ENCODE measurements around the gene ZNF346.
A peak's percentile ranks its signal among the peaks of the same experiment; 100 is the strongest.
"Not testable (repeated sequence)": the region's sequence is repeated elsewhere in the genome, so short reads cannot be mapped to it uniquely, and the experiment has no call there.

Gene ZNF346

DNA sequence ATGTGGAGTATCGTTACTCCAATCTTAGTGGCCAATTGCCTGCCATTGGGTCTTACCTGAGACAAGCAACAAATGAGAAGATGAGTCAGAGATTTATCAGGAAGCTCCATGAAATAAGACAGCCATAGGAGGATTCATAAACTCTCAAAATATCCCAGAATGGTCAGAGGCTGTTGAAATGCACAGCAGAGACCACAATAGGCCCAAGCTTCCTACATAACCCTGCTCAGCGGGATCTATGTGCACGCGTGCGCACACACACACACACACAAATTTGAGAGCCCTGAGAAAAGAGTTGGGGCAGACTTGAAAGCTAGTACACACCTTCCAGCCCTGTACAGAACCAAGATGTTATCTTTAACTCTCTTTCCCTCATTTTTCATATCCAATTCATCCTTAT, 25.7 kb upstream of the ZNF346 start:
- Mint-ChIP-seq H3K4me1 (ENCODE audit: low read depth) (peaks cover 31% of the 10 kb centered on the region), H3K27ac (peak overlapping the region; percentile 62)
- DNase-seq (ENCODE audit: low spot score): no peak

GRCh38 chr5:176998828-176999227, 23.7 kb upstream of the ZNF346 start:
- H3K27ac Mint-ChIP-seq: no peak overlapping the region
- no peaks in the 10 kb centered on the region for H3K27me3 Mint-ChIP-seq (ENCODE audit: low read depth)
- peaks cover 31% of the 10 kb centered on the region for H3K36me3 Mint-ChIP-seq (ENCODE audit: low read depth)
- DNase-seq (ENCODE audit: low spot score): no peak
- peaks cover 5% of the 10 kb centered on the region for H3K9me3 Mint-ChIP-seq
- peaks cover 33% of the 10 kb centered on the region for H3K4me1 Mint-ChIP-seq (ENCODE audit: low read depth)
- no peak overlapping the region for H3K4me3 Mint-ChIP-seq

More for the DNA sequence above, 25.7 kb upstream of the ZNF346 start:
- H3K4me3 Mint-ChIP-seq: peak overlapping the region; percentile 22
- no peaks in the 10 kb centered on the region for H3K27me3 Mint-ChIP-seq (ENCODE audit: low read depth)
- peaks cover 32% of the 10 kb centered on the region for H3K36me3 Mint-ChIP-seq (ENCODE audit: low read depth)
- H3K9me3 Mint-ChIP-seq: peaks cover 5% of the 10 kb centered on the region

GRCh38 chr5:176999526-176999925, 23.0 kb upstream of the ZNF346 start:
- H3K9me3 Mint-ChIP-seq; DNase-seq (ENCODE audit: low spot score); H3K27me3 Mint-ChIP-seq (ENCODE audit: low read depth); H3K4me3 Mint-ChIP-seq; H3K27ac Mint-ChIP-seq: not testable (repeated sequence)
- Mint-ChIP-seq H3K4me1 (ENCODE audit: low read depth) (peaks cover 35% of the 10 kb centered on the region), H3K36me3 (ENCODE audit: low read depth) (peaks cover 25% of the 10 kb centered on the region)

DNA sequence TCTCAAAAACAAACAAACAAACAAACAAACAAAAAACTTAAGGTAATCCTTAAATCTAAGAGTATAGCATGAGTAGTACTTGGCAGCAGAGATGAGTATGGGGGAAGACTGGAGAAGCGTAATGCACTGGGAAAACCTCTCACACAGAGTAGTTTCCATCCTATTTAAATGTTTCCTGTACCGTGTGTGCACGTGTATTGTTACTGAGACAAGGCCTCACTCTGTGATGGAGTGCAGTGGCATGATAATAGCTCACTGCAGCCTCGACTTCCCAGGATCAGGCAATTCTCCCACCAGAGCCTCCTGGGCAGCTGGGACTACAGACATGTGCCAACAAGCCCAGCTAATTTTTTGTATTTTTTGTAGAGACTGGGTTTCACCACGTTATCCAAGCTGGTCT, 18.8 kb upstream of the ZNF346 start:
- Mint-ChIP-seq H3K36me3 (ENCODE audit: low read depth) (peaks cover 19% of the 10 kb centered on the region), H3K27ac (no peak overlapping the region), H3K9me3 (no peaks in the 10 kb centered on the region), H3K4me1 (ENCODE audit: low read depth) (peaks cover 18% of the 10 kb centered on the region), H3K27me3 (ENCODE audit: low read depth) (no peaks in the 10 kb centered on the region), H3K4me3 (no peak overlapping the region)
- no peak for DNase-seq (ENCODE audit: low spot score)

- Mint-ChIP-seq H3K27me3 (ENCODE audit: low read depth) (no peaks in the 10 kb centered on the region), H3K4me3 (peak overlapping the region; percentile 94), H3K36me3 (ENCODE audit: low read depth) (peaks cover 14% of the 10 kb centered on the region), H3K27ac (no peak overlapping the region), H3K9me3 (no peaks in the 10 kb centered on the region), H3K4me1 (ENCODE audit: low read depth) (peaks cover 15% of the 10 kb centered on the region)
- no peak for DNase-seq (ENCODE audit: low spot score)
Observed at GRCh38 chr5:177004961-177005360, 17.5 kb upstream of the ZNF346 start.

DNA sequence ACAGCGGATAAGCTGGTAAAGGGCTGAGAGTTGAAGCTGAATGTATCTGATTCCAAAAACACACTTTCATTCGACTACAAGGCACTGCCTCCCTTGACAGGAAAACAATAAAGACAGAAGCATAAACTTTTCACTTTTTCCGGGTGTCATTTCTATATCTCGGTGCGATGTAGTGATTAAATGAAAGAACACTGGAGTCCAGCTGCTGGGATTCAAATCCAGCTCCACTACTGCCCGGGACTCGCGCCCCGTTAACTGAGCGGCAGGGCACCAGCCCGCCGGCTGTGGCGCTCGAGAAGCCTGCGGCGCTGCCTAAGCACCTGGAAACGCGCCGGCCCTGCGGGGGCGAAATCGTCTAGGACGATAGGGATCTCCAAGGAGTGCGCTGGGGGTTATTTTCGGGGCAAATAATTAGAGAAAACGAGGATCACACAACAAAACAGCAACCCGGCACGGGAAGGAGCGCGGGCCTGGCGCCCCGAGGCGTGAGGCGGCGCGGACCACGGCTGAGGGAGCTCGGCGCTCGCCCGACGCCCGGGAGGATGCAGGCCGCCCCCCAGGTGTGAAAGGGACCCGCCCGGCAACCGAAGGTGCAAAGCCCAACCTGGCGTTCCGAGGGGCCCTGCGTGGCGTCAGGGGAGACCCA, 16.8 kb upstream of the ZNF346 start:
- no peaks in the 10 kb centered on the region for H3K9me3 Mint-ChIP-seq
- H3K4me1 Mint-ChIP-seq (ENCODE audit: low read depth): peaks cover 15% of the 10 kb centered on the region
- no peaks in the 10 kb centered on the region for H3K27me3 Mint-ChIP-seq (ENCODE audit: low read depth)
- peak; percentile 73 for DNase-seq (ENCODE audit: low spot score)
- peak overlapping the region; percentile 94 for H3K4me3 Mint-ChIP-seq
- H3K27ac Mint-ChIP-seq: peak overlapping the region; percentile 89
- H3K36me3 Mint-ChIP-seq (ENCODE audit: low read depth): peaks cover 9% of the 10 kb centered on the region

DNA sequence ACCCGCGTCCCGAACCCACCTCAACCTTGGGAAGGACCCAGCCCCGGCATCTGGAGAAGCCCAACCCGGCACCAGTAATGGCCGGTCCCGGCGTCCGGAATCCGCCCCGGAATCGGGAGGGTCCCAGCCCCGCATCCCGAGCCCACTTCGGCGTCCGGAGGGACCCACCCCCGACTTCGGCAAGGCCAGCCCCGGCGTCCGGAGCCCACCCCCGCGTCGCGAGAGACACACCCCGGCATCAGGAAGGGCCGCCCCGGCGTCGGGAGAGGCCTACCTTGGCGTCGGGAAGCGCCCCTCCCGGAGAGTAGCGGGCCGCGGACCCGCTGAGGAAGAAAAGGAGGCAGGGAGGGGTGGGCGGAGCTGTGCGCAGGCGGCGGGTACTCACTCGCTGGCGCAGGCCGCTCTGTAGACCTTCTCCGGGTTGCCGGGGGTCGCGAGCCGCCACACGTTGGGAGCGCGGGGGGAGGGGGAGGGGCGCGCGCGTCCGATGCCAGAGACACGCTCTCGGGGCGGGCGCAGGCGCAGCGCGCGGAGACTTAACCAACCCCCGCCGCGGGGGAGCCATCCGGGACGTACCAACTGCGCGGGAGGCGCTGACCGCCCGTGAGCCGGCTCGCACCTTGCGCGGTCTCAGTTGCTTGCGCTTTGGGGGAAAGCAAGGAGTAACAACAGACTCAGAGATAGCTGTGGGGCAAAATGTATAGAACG, 16.1 kb upstream of the ZNF346 start, which contains the start of gene UIMC1:
UIMC1 (minus strand) TSS at position 515 of the 708 bp plus-strand sequence. CDS start 24,164 bp downstream, outside the sequence.
- peak within 1 kb of the TSS; percentile 92 for H3K27ac Mint-ChIP-seq
- H3K36me3 Mint-ChIP-seq (ENCODE audit: low read depth): peaks cover 6% of the 10 kb centered on the region

DNA sequence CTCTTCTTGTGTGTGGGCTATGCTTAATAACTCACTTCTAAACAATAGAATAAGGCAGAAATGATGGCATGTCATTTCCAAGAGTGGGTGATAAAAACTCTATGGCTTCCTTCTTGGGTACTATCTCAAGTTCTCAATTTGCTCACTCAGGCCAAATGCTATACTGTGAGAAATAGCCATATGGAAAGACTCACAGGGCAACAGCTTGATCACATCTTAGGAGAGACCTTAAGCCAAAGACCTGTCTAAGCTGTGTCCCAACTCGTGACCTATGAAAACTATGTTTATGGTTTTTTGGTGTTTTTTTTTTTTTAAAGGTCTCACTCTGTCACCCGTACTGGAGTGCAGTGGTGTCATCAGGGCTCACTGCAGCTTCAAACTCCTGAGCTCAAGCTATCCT, 13.8 kb upstream of the ZNF346 start:
- no peak overlapping the region for H3K27ac Mint-ChIP-seq

More for the DNA sequence above, 16.1 kb upstream of the ZNF346 start, which contains the start of gene UIMC1:
- Mint-ChIP-seq H3K9me3 (no peaks in the 10 kb centered on the region), H3K4me1 (ENCODE audit: low read depth) (peaks cover 15% of the 10 kb centered on the region), H3K4me3 (peak within 1 kb of the TSS; percentile 94), H3K27me3 (ENCODE audit: low read depth) (no peaks in the 10 kb centered on the region)
- DNase-seq (ENCODE audit: low spot score): peak; percentile 92

GRCh38 chr5:177010153-177010552, 12.3 kb upstream of the ZNF346 start:
- H3K9me3 Mint-ChIP-seq: no peaks in the 10 kb centered on the region
- no peak overlapping the region for H3K27ac Mint-ChIP-seq
- no peak overlapping the region for H3K4me3 Mint-ChIP-seq
- H3K27me3 Mint-ChIP-seq (ENCODE audit: low read depth): no peaks in the 10 kb centered on the region
- DNase-seq (ENCODE audit: low spot score): no peak
- peaks cover 6% of the 10 kb centered on the region for H3K4me1 Mint-ChIP-seq (ENCODE audit: low read depth)
- peaks cover 6% of the 10 kb centered on the region for H3K36me3 Mint-ChIP-seq (ENCODE audit: low read depth)

More for the DNA sequence above, 13.8 kb upstream of the ZNF346 start:
- Mint-ChIP-seq H3K36me3 (ENCODE audit: low read depth) (peaks cover 6% of the 10 kb centered on the region), H3K4me1 (ENCODE audit: low read depth) (peaks cover 14% of the 10 kb centered on the region), H3K9me3 (no peaks in the 10 kb centered on the region), H3K4me3 (no peak overlapping the region), H3K27me3 (ENCODE audit: low read depth) (no peaks in the 10 kb centered on the region)
- DNase-seq (ENCODE audit: low spot score): no peak

- H3K4me1 Mint-ChIP-seq (ENCODE audit: low read depth): no peaks in the 10 kb centered on the region
Observed at GRCh38 chr5:177015156-177015555, 7.3 kb upstream of the ZNF346 start.

GRCh38 chr5:177018341-177018740, 4.2 kb upstream of the ZNF346 start:
- no peaks in the 10 kb centered on the region for H3K27me3 Mint-ChIP-seq (ENCODE audit: low read depth)
- DNase-seq (ENCODE audit: low spot score): no peak
- H3K36me3 Mint-ChIP-seq (ENCODE audit: low read depth): peaks cover 5% of the 10 kb centered on the region
- no peak overlapping the region for H3K27ac Mint-ChIP-seq
- no peaks in the 10 kb centered on the region for H3K9me3 Mint-ChIP-seq
- no peak overlapping the region for H3K4me3 Mint-ChIP-seq
- H3K4me1 Mint-ChIP-seq (ENCODE audit: low read depth): peaks cover 12% of the 10 kb centered on the region

More at GRCh38 chr5:177015156-177015555, 7.3 kb upstream of the ZNF346 start:
- Mint-ChIP-seq H3K9me3 (no peaks in the 10 kb centered on the region), H3K4me3 (no peak overlapping the region), H3K36me3 (ENCODE audit: low read depth) (no peaks in the 10 kb centered on the region), H3K27ac (no peak overlapping the region), H3K27me3 (ENCODE audit: low read depth) (no peaks in the 10 kb centered on the region)
- DNase-seq (ENCODE audit: low spot score): no peak

- Mint-ChIP-seq H3K4me3 (no peak overlapping the region), H3K9me3 (no peaks in the 10 kb centered on the region), H3K36me3 (ENCODE audit: low read depth) (peaks cover 9% of the 10 kb centered on the region), H3K4me1 (ENCODE audit: low read depth) (peaks cover 25% of the 10 kb centered on the region), H3K27ac (no peak overlapping the region), H3K27me3 (ENCODE audit: low read depth) (no peaks in the 10 kb centered on the region)
- DNase-seq (ENCODE audit: low spot score): no peak
Observed at GRCh38 chr5:177020033-177020432, 2.5 kb upstream of the ZNF346 start.

DNA sequence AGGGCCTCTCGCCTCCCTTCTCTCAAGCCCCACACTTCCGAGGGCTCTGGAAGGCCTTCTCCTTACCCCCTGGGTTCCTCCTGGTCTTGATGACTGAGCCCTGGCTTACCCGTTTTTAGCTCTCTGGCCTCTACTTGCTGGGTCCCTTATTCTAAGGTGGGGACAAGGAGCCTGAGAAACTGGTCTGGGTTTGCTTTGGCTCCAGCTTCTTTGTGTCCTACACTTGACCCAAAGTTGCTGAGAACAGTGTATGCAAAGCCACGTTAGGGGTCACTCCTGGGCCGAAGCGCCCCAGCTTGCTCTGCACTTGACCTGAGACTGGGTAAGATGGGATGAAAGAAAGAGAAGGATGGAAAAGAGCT, 788 bp downstream of the ZNF346 start:
- no peaks in the 10 kb centered on the region for H3K9me3 Mint-ChIP-seq
- DNase-seq (ENCODE audit: low spot score): peak; percentile 9
- peaks cover 31% of the 10 kb centered on the region for H3K4me1 Mint-ChIP-seq (ENCODE audit: low read depth)
- peaks cover 20% of the 10 kb centered on the region for H3K36me3 Mint-ChIP-seq (ENCODE audit: low read depth)
- H3K4me3 Mint-ChIP-seq: peak overlapping the region; percentile 100
- H3K27me3 Mint-ChIP-seq (ENCODE audit: low read depth): no peaks in the 10 kb centered on the region
- peak overlapping the region; percentile 98 for H3K27ac Mint-ChIP-seq

- H3K4me3 Mint-ChIP-seq: peak overlapping the region; percentile 8
- no peaks in the 10 kb centered on the region for H3K27me3 Mint-ChIP-seq (ENCODE audit: low read depth)
- H3K9me3 Mint-ChIP-seq: no peaks in the 10 kb centered on the region
- peaks cover 31% of the 10 kb centered on the region for H3K4me1 Mint-ChIP-seq (ENCODE audit: low read depth)
- peaks cover 25% of the 10 kb centered on the region for H3K36me3 Mint-ChIP-seq (ENCODE audit: low read depth)
- H3K27ac Mint-ChIP-seq: no peak overlapping the region
- no peak for DNase-seq (ENCODE audit: low spot score)
Observed at GRCh38 chr5:177024559-177024958, 2.1 kb downstream of the ZNF346 start.

Data from T-helper 2 cell treated with Interferon-gamma antibody and Interleukin-4, amounts not matched to agents 5 μg/mL and 100 μg/mL, for 36 hours (primary cell).